H1 (cell line): ENCODE data around the gene EPHB3. TPM values are rescaled to one million over a fixed set of nuclear protein-coding genes. Genes with fewer than 3 reads are reported as not detected.

Experiments
- CTCF ChIA-PET: fragments of 300-600 bp; sonication (Branson Sonifier 250); formaldehyde crosslinking; loops from one replicate; lab custom pipeline; 2021; ENCODE audit not compliant: partially characterized antibody; lab: Charles Lee
- POLR2A ChIA-PET: fragments of 300-600 bp; sonication (Branson Sonifier 250); formaldehyde crosslinking; loops from one replicate; lab custom pipeline; 2021; ENCODE audit warnings: inconsistent platforms; ENCODE audit not compliant: partially characterized antibody; lab: Charles Lee
- DNase-seq, 2 experiments: peaks; one replicate each; pipeline versions ENCODE4 v3.0.0 to v3.0.0-alpha.2; 2010 to 2022; ENCODE audit warnings: low spot score in 2 of 2, low read depth in 1 of 2, mixed read lengths in 1 of 2
- FAIRE-seq: peaks from 2 replicates; lab custom pipeline; 2011; peaks lifted over from hg19 to GRCh38; lab: Jason Lieb, UNC
- H2AFZ ChIP-seq: 2 replicates; pipeline ENCODE4 v1.8.1; 2012; ENCODE audit warnings: low read length, inconsistent platforms
- H2AK5ac ChIP-seq: 2 replicates; pipeline ENCODE4 v1.6.1; 2013; ENCODE audit warnings: low read depth, low read length
- H2BK120ac ChIP-seq: replicated peaks from 2 replicates; pipeline ENCODE3; 2013; ENCODE audit warnings: low read depth, low read length, inconsistent platforms
- H2BK12ac ChIP-seq: 2 replicates; pipeline ENCODE4 v1.6.1; 2013; ENCODE audit warnings: low read depth, low read length
- H2BK15ac ChIP-seq: 2 replicates; pipeline ENCODE4 v1.6.1; 2013; ENCODE audit warnings: low read length
- H2BK20ac ChIP-seq: 2 replicates; pipeline ENCODE4 v1.6.1; 2013; ENCODE audit warnings: low read length
- H2BK5ac ChIP-seq: 2 replicates; pipeline ENCODE4 v1.6.1; 2013; ENCODE audit warnings: low read depth, low read length
- H3K14ac ChIP-seq: 2 replicates; pipeline ENCODE4 v1.6.1; 2013; ENCODE audit warnings: inconsistent platforms; ENCODE audit not compliant: insufficient read length
- H3K18ac ChIP-seq: 2 replicates; pipeline ENCODE4 v1.6.1; 2013; ENCODE audit warnings: low read length; ENCODE audit errors: extremely low read depth
- H3K23ac ChIP-seq: 2 replicates; pipeline ENCODE4 v1.6.1; 2013; ENCODE audit warnings: inconsistent platforms; ENCODE audit not compliant: insufficient read length
- H3K23me2 ChIP-seq: 2 replicates; pipeline ENCODE4 v1.6.1; 2013; ENCODE audit warnings: low read depth, low read length
- H3K27ac ChIP-seq: 2 replicates; pipeline ENCODE4 v1.6.1; 2011; ENCODE audit warnings: low read depth, low read length, inconsistent platforms
- H3K27me3 ChIP-seq, 4 experiments: replicated peaks in 1 of 4; 1 replicate in 1 of 4; 2 replicates in 3 of 4; pipeline versions ENCODE4 v1.6.1 to v1.8.1; 2011 to 2013; ENCODE audit warnings: low read length in 3 of 4, mild to moderate bottlenecking in 3 of 4, inconsistent platforms in 2 of 4, mixed read lengths in 2 of 4, moderate library complexity in 1 of 4; ENCODE audit not compliant: control insufficient read depth in 3 of 4, insufficient read depth in 3 of 4; ENCODE audit errors: extremely low read depth in 1 of 4
- H3K36me3 ChIP-seq, 4 experiments: 2 replicates each; pipeline versions ENCODE4 v1.6.1 to v1.8.1; 2011 to 2013; ENCODE audit warnings: mild to moderate bottlenecking in 4 of 4, low read length in 3 of 4, moderate library complexity in 2 of 4, control low read depth in 1 of 4, inconsistent platforms in 1 of 4; ENCODE audit not compliant: insufficient read depth in 4 of 4, control insufficient read depth in 2 of 4
- H3K4ac ChIP-seq: replicated peaks from 2 replicates; pipeline ENCODE3; 2013; ENCODE audit warnings: low read length, low read depth, mixed read lengths, inconsistent platforms; ENCODE audit not compliant: insufficient read length
- H3K4me1 ChIP-seq, 4 experiments: replicated peaks in 1 of 4; 1 replicate in 1 of 4; 2 replicates in 3 of 4; pipeline versions ENCODE4 v1.6.1 to v1.8.1; 2011 to 2013; ENCODE audit warnings: low read length in 3 of 4, inconsistent platforms in 2 of 4, mixed read lengths in 1 of 4; ENCODE audit not compliant: insufficient read depth in 4 of 4, control insufficient read depth in 3 of 4
- H3K4me2 ChIP-seq, 2 experiments: 2 replicates each; pipeline versions ENCODE4 v1.6.1 to v1.8.1; 2011 to 2013; ENCODE audit warnings: low read depth in 2 of 2, low read length in 2 of 2, control low read depth in 1 of 2, inconsistent platforms in 1 of 2, mild to moderate bottlenecking in 1 of 2; ENCODE audit not compliant: insufficient read depth in 1 of 2
- H3K4me3 ChIP-seq, 4 experiments: fragments of 200-600, 300-600 bp in 1 of 4; sonication (generic), shearing (Covaris generic), sonication (Bioruptor Twin) in 1 of 4; 2 replicates each; pipeline versions ENCODE4 v1.5.1 to v1.8.1; 2011 to 2016; ENCODE audit warnings: low read length in 4 of 4, low read depth in 3 of 4, control low read depth in 2 of 4, inconsistent platforms in 2 of 4, mild to moderate bottlenecking in 2 of 4, mixed read lengths in 1 of 4, moderate library complexity in 1 of 4; ENCODE audit not compliant: insufficient read depth in 2 of 4; ENCODE audit errors: extremely low read depth in 1 of 4
- H3K56ac ChIP-seq: replicated peaks from 2 replicates; pipeline ENCODE3; 2013; ENCODE audit warnings: low read depth, mild to moderate bottlenecking, mixed read lengths, low read length, inconsistent platforms; ENCODE audit not compliant: insufficient read length
- H3K79me1 ChIP-seq: 2 replicates; pipeline ENCODE4 v1.6.1; 2013; ENCODE audit warnings: low read depth, low read length, control low read depth
- H3K79me2 ChIP-seq, 2 experiments: 2 replicates each; pipeline versions ENCODE4 v1.6.1 to v1.8.1; 2012 to 2013; ENCODE audit warnings: low read length in 2 of 2, mild to moderate bottlenecking in 2 of 2, inconsistent platforms in 1 of 2; ENCODE audit not compliant: insufficient read depth in 2 of 2, control insufficient read depth in 1 of 2
- H3K9ac ChIP-seq, 4 experiments: replicated peaks in 1 of 4; 1 replicate in 1 of 4; 2 replicates in 3 of 4; pipeline versions ENCODE4 v1.6.1 to v1.8.1; 2011 to 2013; ENCODE audit warnings: low read depth in 3 of 4, low read length in 3 of 4, control low read depth in 2 of 4, mild to moderate bottlenecking in 2 of 4, moderate library complexity in 2 of 4, inconsistent platforms in 1 of 4; ENCODE audit errors: extremely low read depth in 1 of 4
- H3K9me3 ChIP-seq, 2 experiments: 2 replicates each; pipeline versions ENCODE4 v1.6.1 to v1.8.1; 2012 to 2013; ENCODE audit warnings: mild to moderate bottlenecking in 2 of 2, moderate library complexity in 2 of 2, control low read depth in 1 of 2, inconsistent platforms in 1 of 2, low read depth in 1 of 2, low read length in 1 of 2, mixed read lengths in 1 of 2; ENCODE audit not compliant: insufficient read depth in 2 of 2
- H4K20me1 ChIP-seq, 2 experiments: replicated peaks in 1 of 2; 2 replicates each; pipeline versions ENCODE3 to v1.8.1; 2011 to 2013; ENCODE audit warnings: inconsistent platforms in 2 of 2, low read length in 2 of 2, mild to moderate bottlenecking in 1 of 2; ENCODE audit not compliant: insufficient read depth in 2 of 2, control insufficient read depth in 1 of 2
- H4K5ac ChIP-seq: 2 replicates; pipeline ENCODE4 v1.6.1; 2013; ENCODE audit warnings: low read length, low read depth, mixed read lengths, inconsistent platforms; ENCODE audit not compliant: insufficient read length
- H4K8ac ChIP-seq: 2 replicates; pipeline ENCODE4 v1.8.0; 2013; ENCODE audit warnings: mild to moderate bottlenecking, moderate library complexity, low read length, inconsistent platforms; ENCODE audit not compliant: insufficient read depth; ENCODE audit errors: extremely low read depth
- H4K91ac ChIP-seq: replicated peaks from 2 replicates; pipeline ENCODE3; 2013; ENCODE audit warnings: low read length, mixed read lengths, inconsistent platforms; ENCODE audit not compliant: insufficient read length
- E2F6 ChIP-seq: IDR thresholded peaks from 2 replicates; pipeline ENCODE4 v1.6.1; 2012; ENCODE audit warnings: inconsistent platforms
- EZH2 ChIP-seq: fragments of 200-600 bp; sonication (generic); IDR thresholded peaks from 2 replicates; pipeline ENCODE4 v1.7.1; 2012; ENCODE audit warnings: low read depth, mild to moderate bottlenecking, moderate library complexity, low read length, inconsistent platforms; ENCODE audit not compliant: severe bottlenecking
- FOSL1 ChIP-seq: IDR thresholded peaks from 2 replicates; pipeline ENCODE4 v1.6.1; 2011; ENCODE audit warnings: mild to moderate bottlenecking, low read depth, low read length, moderate library complexity; ENCODE audit not compliant: insufficient read depth
- MAX ChIP-seq: IDR thresholded peaks from 2 replicates; pipeline ENCODE4 v1.6.1; 2012; ENCODE audit warnings: inconsistent platforms
- WGBS, 2 experiments: shearing (Covaris generic) in 1 of 2; methylation state at CpG; one replicate each; pipeline versions ENCODE4 v1.1.6 to v1.1.7; 2013 to 2015; ENCODE audit warnings: low lambda C conversion rate in 2 of 2, mixed read lengths in 2 of 2, inconsistent platforms in 1 of 2, low coverage in 1 of 2, missing lambda C conversion rate in 1 of 2; ENCODE audit not compliant: insufficient replicate concordance in 2 of 2, insufficient coverage in 1 of 2, insufficient read length in 1 of 2; ENCODE audit errors: extremely low coverage in 1 of 2, missing lambda C conversion rate in 1 of 2; 5-methylcytosine and 5-hydroxymethylcytosine counted together
- polyA plus RNA-seq, 7 experiments: library from polyadenylated mRNA; depleted of rRNA in 3 of 7; stranded (reverse) in 5 of 7; unstranded in 2 of 7; fragments of >200 nt in 5 of 7; fragments of 200-250 nt in 2 of 7; gene quantifications; 1 replicate in 5 of 7; 2 replicates in 1 of 7; 4 replicates in 1 of 7; pipeline versions ENCODE4 v1.2.1 to v1.2.3, GENCODE V29; 2011 to 2013; ENCODE audit warnings: missing spikeins in 2 of 7, mixed read lengths in 2 of 7
- total RNA-seq: library from RNA; stranded (reverse); fragmentation: NEBNext Ultra II Directional; extraction: Animal tissue kit (Norgen Biotek cat#: 25700); gene quantifications from 2 replicates; pipeline ENCODE4 v1.2.1, GENCODE V29; 2021

EPHB3 gene
- total and polyA plus RNA-seq, 2 of the 8 experiments (the other 6 are each of a cell fraction or from before 2014, with no cell fraction given) = 0.41 to 0.91 TPM

GRCh38 chr3:184564685-184565385 lies 3.2 kb downstream of the EPHB3 start:
- H3K27me3 ChIP-seq = peaks cover 77 to 95% (median 93%) of the 10 kb centered on the region in 4 experiments
- peak overlapping the region; percentile 13 for H4K91ac ChIP-seq
- FAIRE-seq (no peak), DNase-seq (no peak)
- peaks cover 18% of the 10 kb centered on the region for H3K23me2 ChIP-seq
- no peak overlapping the region for H3K14ac ChIP-seq
- POLR2A ChIA-PET = interaction anchor here (1.0 to 5.9 kb wide), 4 partner anchors 14 to 147 kb away, joined by 3 to 46 read pairs (median 3); partner anchors contain the start of gene MAGEF1
- no peak overlapping the region for H3K9ac ChIP-seq
- no peak overlapping the region for H2AK5ac ChIP-seq
- H3K56ac ChIP-seq = no peak overlapping the region
- no peak overlapping the region for H3K4ac ChIP-seq
- no peak overlapping the region for H2BK20ac ChIP-seq
- peak; percentile 58 for TF ChIP-seq E2F6
- TF ChIP-seq EZH2 = peak; percentile 1
- TF ChIP-seq FOSL1 = no peak
- TF ChIP-seq MAX = peak; percentile 17; the same call in 1 of the 2 replicates
- peaks cover 22% of the 10 kb centered on the region in 2 experiments for H4K20me1 ChIP-seq
- H3K4me3 ChIP-seq = no peak overlapping the region; a peak in 1 of 8 replicates
- H2BK12ac ChIP-seq = peak overlapping the region; percentile 23; the same call in 1 of the 2 replicates
- no peak overlapping the region for H2AFZ ChIP-seq
- peak overlapping the region; percentile 47 to 51; a peak in 3 of 4 replicates for H3K4me2 ChIP-seq
- no peaks in the 10 kb centered on the region; a peak in 1 of 8 replicates for H3K36me3 ChIP-seq
- H3K23ac ChIP-seq = no peak overlapping the region
- H3K27ac ChIP-seq = no peak overlapping the region
- H4K8ac ChIP-seq = no peak overlapping the region
- H3K4me1 ChIP-seq = peaks cover 14 to 48% (median 41%) of the 10 kb centered on the region in 4 experiments
- WGBS, 2 experiments = 32% methylated on average over 5 of the region's 5 CpGs; no CpG with 5 or more reads in 1 of the 2 experiments
- no peak overlapping the region for H4K5ac ChIP-seq
- peak overlapping the region; percentile 65; the same call in 1 of the 2 replicates for H3K18ac ChIP-seq
- no peak overlapping the region for H2BK15ac ChIP-seq
- H3K79me2 ChIP-seq = no peaks in the 10 kb centered on the region
- CTCF ChIA-PET = interaction anchor here (0.7 to 5.1 kb wide), 18 partner anchors 8 to 239 kb away, joined by 3 to 51 read pairs (median 4); no protein-coding TSS in a partner anchor
- no peak overlapping the region for H2BK120ac ChIP-seq
- no peaks in the 10 kb centered on the region for H3K79me1 ChIP-seq
- no peaks in the 10 kb centered on the region for H3K9me3 ChIP-seq
- no peak overlapping the region for H2BK5ac ChIP-seq
